Peyer's patch (tissue), 4 donors: ENCODE data around the gene CFAP99.

ENCODE experiments used
- CTCF ChIP-seq, 6 experiments: fragments of 450-650 bp in 4 of 6; fragments of 200-600 bp in 2 of 6; sonication (generic) in 1 of 6; IDR thresholded peaks; one replicate each; pipeline ENCODE4 v1.5.1; 2017 to 2019; ENCODE audit warnings: antibody characterized with exemption in 6 of 6, mild to moderate bottlenecking in 3 of 6, moderate library complexity in 1 of 6
- POLR2A ChIP-seq, 2 donors: fragments of 450-650 bp; IDR thresholded peaks; one replicate each; pipeline ENCODE4 v1.5.1; 2017; ENCODE audit warnings: antibody characterized with exemption in 2 of 2, mild to moderate bottlenecking in 2 of 2, moderate library complexity in 2 of 2

DNA sequence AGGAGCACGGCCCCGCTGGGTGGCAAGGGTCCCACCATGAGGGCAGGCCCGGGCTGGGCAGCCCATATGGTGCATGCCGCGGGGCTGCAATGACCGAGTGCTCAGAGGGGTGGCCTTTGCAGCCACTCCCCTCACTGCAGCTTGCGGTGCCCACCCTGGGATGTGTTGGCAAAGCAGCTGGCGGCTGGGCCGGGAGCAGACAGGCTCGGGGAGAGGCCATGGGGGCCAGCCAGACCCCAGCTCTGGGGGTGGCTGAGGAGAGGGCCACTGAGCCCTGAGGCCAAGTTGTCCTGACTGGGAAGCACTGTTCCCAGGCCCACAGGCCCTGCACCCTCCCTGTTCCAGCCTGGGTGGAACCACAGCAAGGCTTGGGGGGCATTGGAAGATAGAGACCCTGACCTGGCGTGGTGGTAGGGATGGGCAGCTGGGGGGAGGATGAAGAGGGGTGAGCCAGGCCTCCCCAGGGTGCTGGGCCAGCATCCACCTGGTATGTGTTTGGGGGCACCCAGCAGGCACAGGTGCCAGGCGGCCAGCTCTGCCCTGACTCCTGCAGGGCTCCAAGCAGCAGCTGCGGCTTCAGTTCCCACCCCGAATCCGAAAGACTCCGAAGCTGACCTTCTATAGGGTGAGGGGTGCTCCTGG, 31.8 kb downstream of the CFAP99 start:
- TF ChIP-seq POLR2A (IDR thresholded peaks at IDR 0.05) (no peak), CTCF (IDR thresholded peaks at IDR 0.05) (no peak)
